ENCODE data around the gene KREMEN1.
A peak's percentile ranks its signal among the peaks of the same experiment; 100 is the strongest.

The KREMEN1 gene

GRCh38 chr22:29072979-29073617, at the start of gene KREMEN1:
KREMEN1 (plus strand) TSS chr22:29073035; CDS start chr22:29073131, 96 bp downstream.
- CTCF ChIA-PET, result interaction anchor here (1.0 to 1.3 kb wide), 3 partner anchors 8 to 18 kb away, joined by 3 to 4 read pairs (median 3); no protein-coding TSS in a partner anchor
- DNase-seq (ENCODE audit: low read depth, low spot score), result no peak
- TF ChIP-seq CTCF (IDR thresholded peaks at IDR 0.05; ENCODE audit: insufficient read depth, low read length, missing control alignments), result no peak
- POLR2A ChIA-PET, result no interaction called here
- H3K4me3 ChIP-seq (ENCODE audit: low read depth, low read length), result peak within 1 kb of the TSS; percentile 63

- no peak overlapping the region for H3K4me3 ChIP-seq (ENCODE audit: low read depth, low read length)
- CTCF ChIA-PET, result interaction anchor here (0.7 to 1.1 kb wide), 2 partner anchors 10 to 222 kb away, joined by 3 read pairs; no protein-coding TSS in a partner anchor
- POLR2A ChIA-PET, result no interaction called here
- TF ChIP-seq CTCF (IDR thresholded peaks at IDR 0.05; ENCODE audit: insufficient read depth, low read length, missing control alignments), result no peak
- DNase-seq (ENCODE audit: low read depth, low spot score), result no peak
Observed at GRCh38 chr22:29023172-29023796, 49.6 kb upstream of the KREMEN1 start.

GRCh38 chr22:29026579-29026978, 46.3 kb upstream of the KREMEN1 start:
- no peak for TF ChIP-seq CTCF (IDR thresholded peaks at IDR 0.05; ENCODE audit: insufficient read depth, low read length, missing control alignments)
- CTCF ChIA-PET, result interaction anchor here (1.0 to 3.1 kb wide), 2 partner anchors 13 to 127 kb away, joined by 3 to 20 read pairs; no protein-coding TSS in a partner anchor
- DNase-seq (ENCODE audit: low read depth, low spot score), result no peak
- POLR2A ChIA-PET, result no interaction called here
- no peak overlapping the region for H3K4me3 ChIP-seq (ENCODE audit: low read depth, low read length)

GRCh38 chr22:29028468-29028867, 44.4 kb upstream of the KREMEN1 start:
- no peak overlapping the region for H3K4me3 ChIP-seq (ENCODE audit: low read depth, low read length)
- POLR2A ChIA-PET, result no interaction called here
- DNase-seq (ENCODE audit: low read depth, low spot score), result no peak
- TF ChIP-seq CTCF (IDR thresholded peaks at IDR 0.05; ENCODE audit: insufficient read depth, low read length, missing control alignments), result no peak
- CTCF ChIA-PET, result interaction anchor here (0.9 to 2.0 kb wide), 3 partner anchors 13 to 199 kb away, joined by 3 to 6 read pairs (median 5); no protein-coding TSS in a partner anchor

- TF ChIP-seq CTCF (IDR thresholded peaks at IDR 0.05; ENCODE audit: insufficient read depth, low read length, missing control alignments), result no peak
- POLR2A ChIA-PET, result no interaction called here
- CTCF ChIA-PET, result interaction anchor here (1.1 to 2.0 kb wide), 3 partner anchors 12 to 200 kb away, joined by 4 to 6 read pairs (median 5); no protein-coding TSS in a partner anchor
- DNase-seq (ENCODE audit: low read depth, low spot score), result no peak
- H3K4me3 ChIP-seq (ENCODE audit: low read depth, low read length), result no peak overlapping the region
Observed at GRCh38 chr22:29029202-29030000, 43.4 kb upstream of the KREMEN1 start.
